ENCODE data around the gene LOC128125822.
"Not testable (repeated sequence)": the region's sequence is repeated elsewhere in the genome, so short reads cannot be mapped to it uniquely, and the experiment has no call there.

- not testable (repeated sequence) for TF ChIP-seq ELK1 (IDR thresholded peaks at IDR 0.05; ENCODE audit: low read depth, low read length); BCL3 (IDR thresholded peaks at IDR 0.05; ENCODE audit: borderline replicate concordance, insufficient read depth, low read depth, low read length, poor library complexity, severe bottlenecking); RAD21 (IDR thresholded peaks at IDR 0.05; ENCODE audit: insufficient read depth, low read depth, low read length); TAF1 (IDR thresholded peaks at IDR 0.05; ENCODE audit: borderline replicate concordance, low read depth, low read length); CTCF (IDR thresholded peaks at IDR 0.05 in 2 of 3, conservative IDR thresholded peaks at IDR 0.05 in 1 of 3; ENCODE audit: control insufficient read depth in 2 of 3, extremely low read depth in 1 of 3, insufficient read depth in 1 of 3, low read depth in 3 of 3, low read length in 3 of 3); SP1 (IDR thresholded peaks at IDR 0.05; ENCODE audit: low read depth, low read length); BCL11A (IDR thresholded peaks at IDR 0.05; ENCODE audit: low read depth, low read length); NRF1 (conservative IDR thresholded peaks at IDR 0.05; ENCODE audit: low read depth, low read length); MTA3 (IDR thresholded peaks at IDR 0.05; ENCODE audit: borderline replicate concordance, low read length); MXI1 (IDR thresholded peaks at IDR 0.05; ENCODE audit: low read depth, low read length); POLR2A (IDR thresholded peaks at IDR 0.05; ENCODE audit: low read depth, low read length); CEBPB (IDR thresholded peaks at IDR 0.05; ENCODE audit: borderline replicate concordance in 1 of 2, low read depth in 2 of 2, low read length in 2 of 2); PRDM15 (CRISPR knock-in tag; IDR thresholded peaks at IDR 0.05)
Observed at GRCh38 chr6:63585652-63586051, 13.4 kb downstream of the LOC128125822 start.

Measured in GM12878 (cell line).